Type B pancreatic cell (in vitro differentiated cells): ENCODE measurements around the gene TNS4. TPM values are rescaled to one million over a fixed set of nuclear protein-coding genes. Genes with fewer than 3 reads are reported as not detected.
A peak's percentile ranks its signal among the peaks of the same experiment; 100 is the strongest.

ENCODE experiments used
- DNase-seq: peaks from one replicate; pipeline ENCODE4 v3.0.0; 2021; ENCODE audit warnings: mixed read lengths; ENCODE audit not compliant: unreplicated experiment; ENCODE audit errors: extremely low spot score
- H3K27ac Mint-ChIP-seq: 2 replicates; pipeline ENCODE4 v1.8.0; 2021; ENCODE audit warnings: mild to moderate bottlenecking, mixed read lengths
- H3K27me3 Mint-ChIP-seq: 2 replicates; pipeline ENCODE4 v1.8.0; 2021; ENCODE audit warnings: mixed read lengths
- H3K36me3 Mint-ChIP-seq: 2 replicates; pipeline ENCODE4 v1.8.0; 2021; ENCODE audit warnings: mixed read lengths
- H3K4me1 Mint-ChIP-seq: one replicate; pipeline ENCODE4 v1.8.0; 2021; ENCODE audit warnings: mixed read lengths; ENCODE audit not compliant: unreplicated experiment
- H3K4me3 Mint-ChIP-seq: 2 replicates; pipeline ENCODE4 v1.8.0; 2021; ENCODE audit warnings: mild to moderate bottlenecking, mixed read lengths
- H3K9me3 Mint-ChIP-seq: 2 replicates; pipeline ENCODE4 v1.8.0; 2021; ENCODE audit warnings: mixed read lengths
- total RNA-seq: library from RNA; stranded (reverse); gene quantifications from 2 replicates; pipeline ENCODE4 v1.2.1, GENCODE V29; 2021; ENCODE audit warnings: low replicate concordance
- TF ChIP-seq, protein P1 (sequence below): fragments of 200-600 bp; sonication (generic); conservative IDR thresholded peaks from 2 replicates; pipeline ENCODE4 v1.5.0; 2021; ENCODE audit warnings: antibody characterized with exemption, mild to moderate bottlenecking

TNS4 gene
- total RNA-seq, 1 donor from 2014 or later = 2.3 TPM

DNA sequence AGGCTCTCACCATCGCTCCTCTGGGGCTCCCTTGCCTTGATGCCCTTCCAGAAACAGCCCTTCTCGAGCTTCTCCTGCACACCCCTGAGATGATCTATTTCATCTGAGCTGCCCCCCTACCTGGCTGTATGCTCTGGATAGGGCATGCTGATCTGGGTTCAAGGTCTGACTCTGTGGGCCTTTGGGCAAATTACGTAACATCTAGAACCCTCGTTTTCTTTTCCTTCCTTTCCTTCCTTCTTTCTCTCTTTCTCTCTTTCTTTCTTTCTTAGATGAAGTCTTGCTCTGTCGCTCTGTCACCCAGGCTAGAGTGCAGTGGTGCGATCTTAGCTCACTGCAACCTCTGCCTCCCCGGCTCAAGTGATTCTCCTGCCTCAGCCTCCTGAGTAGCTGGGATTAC lies 20.3 kb downstream of the TNS4 start:
- DNase-seq = no peak
- peaks cover 17% of the 10 kb centered on the region for H3K4me1 Mint-ChIP-seq

GRCh38 chr17:40480501-40481003 lies 20.9 kb downstream of the TNS4 start:
- Mint-ChIP-seq H3K4me1 (peaks cover 12% of the 10 kb centered on the region), H3K4me3 (no peak overlapping the region), H3K27me3 (no peaks in the 10 kb centered on the region), H3K27ac (peak overlapping the region; percentile 39), H3K36me3 (no peaks in the 10 kb centered on the region), H3K9me3 (no peaks in the 10 kb centered on the region)
- TF ChIP-seq, protein P1, sequence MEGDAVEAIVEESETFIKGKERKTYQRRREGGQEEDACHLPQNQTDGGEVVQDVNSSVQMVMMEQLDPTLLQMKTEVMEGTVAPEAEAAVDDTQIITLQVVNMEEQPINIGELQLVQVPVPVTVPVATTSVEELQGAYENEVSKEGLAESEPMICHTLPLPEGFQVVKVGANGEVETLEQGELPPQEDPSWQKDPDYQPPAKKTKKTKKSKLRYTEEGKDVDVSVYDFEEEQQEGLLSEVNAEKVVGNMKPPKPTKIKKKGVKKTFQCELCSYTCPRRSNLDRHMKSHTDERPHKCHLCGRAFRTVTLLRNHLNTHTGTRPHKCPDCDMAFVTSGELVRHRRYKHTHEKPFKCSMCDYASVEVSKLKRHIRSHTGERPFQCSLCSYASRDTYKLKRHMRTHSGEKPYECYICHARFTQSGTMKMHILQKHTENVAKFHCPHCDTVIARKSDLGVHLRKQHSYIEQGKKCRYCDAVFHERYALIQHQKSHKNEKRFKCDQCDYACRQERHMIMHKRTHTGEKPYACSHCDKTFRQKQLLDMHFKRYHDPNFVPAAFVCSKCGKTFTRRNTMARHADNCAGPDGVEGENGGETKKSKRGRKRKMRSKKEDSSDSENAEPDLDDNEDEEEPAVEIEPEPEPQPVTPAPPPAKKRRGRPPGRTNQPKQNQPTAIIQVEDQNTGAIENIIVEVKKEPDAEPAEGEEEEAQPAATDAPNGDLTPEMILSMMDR = no peak
- DNase-seq = no peak

More for the DNA sequence above, 20.3 kb downstream of the TNS4 start:
- TF ChIP-seq, protein P1 = no peak
- no peaks in the 10 kb centered on the region for H3K9me3 Mint-ChIP-seq
- H3K27me3 Mint-ChIP-seq = peaks cover 1% of the 10 kb centered on the region
- no peaks in the 10 kb centered on the region for H3K36me3 Mint-ChIP-seq
- peak overlapping the region; percentile 39 for H3K27ac Mint-ChIP-seq
- peak overlapping the region; percentile 32 for H3K4me3 Mint-ChIP-seq

GRCh38 chr17:40479754-40480480 lies 21.5 kb downstream of the TNS4 start:
- Mint-ChIP-seq H3K4me1 (peaks cover 11% of the 10 kb centered on the region), H3K27me3 (no peaks in the 10 kb centered on the region), H3K9me3 (no peaks in the 10 kb centered on the region), H3K27ac (no peak overlapping the region), H3K36me3 (no peaks in the 10 kb centered on the region), H3K4me3 (no peak overlapping the region)
- DNase-seq = no peak
- TF ChIP-seq, protein P1 = no peak

DNA sequence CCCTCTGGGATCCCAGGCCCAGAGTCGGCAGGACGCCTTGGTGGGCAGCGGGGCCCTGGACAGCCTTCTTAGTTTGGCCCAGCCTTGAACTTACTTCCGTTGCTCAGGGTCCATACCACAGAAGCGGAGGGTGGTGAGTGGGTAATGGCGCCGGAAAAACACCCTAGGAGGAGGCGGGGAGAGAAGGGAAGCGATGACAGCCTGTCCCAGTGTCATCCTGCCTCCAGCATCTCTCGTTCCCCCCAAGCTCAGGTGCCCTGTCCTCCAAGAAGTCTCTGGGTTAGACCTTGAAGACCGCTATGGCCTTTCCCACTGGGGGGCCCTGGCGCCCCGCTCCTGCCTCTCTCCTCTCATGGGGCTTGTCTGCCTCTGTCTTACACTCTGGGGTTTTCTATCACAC lies 22.9 kb downstream of the TNS4 start:
- DNase-seq = no peak
- H3K4me1 Mint-ChIP-seq = peaks cover 10% of the 10 kb centered on the region
- H3K4me3 Mint-ChIP-seq = no peak overlapping the region
- no peaks in the 10 kb centered on the region for H3K9me3 Mint-ChIP-seq
- no peaks in the 10 kb centered on the region for H3K36me3 Mint-ChIP-seq
- no peaks in the 10 kb centered on the region for H3K27me3 Mint-ChIP-seq
- no peak overlapping the region for H3K27ac Mint-ChIP-seq
- TF ChIP-seq, protein P1 = no peak

DNA sequence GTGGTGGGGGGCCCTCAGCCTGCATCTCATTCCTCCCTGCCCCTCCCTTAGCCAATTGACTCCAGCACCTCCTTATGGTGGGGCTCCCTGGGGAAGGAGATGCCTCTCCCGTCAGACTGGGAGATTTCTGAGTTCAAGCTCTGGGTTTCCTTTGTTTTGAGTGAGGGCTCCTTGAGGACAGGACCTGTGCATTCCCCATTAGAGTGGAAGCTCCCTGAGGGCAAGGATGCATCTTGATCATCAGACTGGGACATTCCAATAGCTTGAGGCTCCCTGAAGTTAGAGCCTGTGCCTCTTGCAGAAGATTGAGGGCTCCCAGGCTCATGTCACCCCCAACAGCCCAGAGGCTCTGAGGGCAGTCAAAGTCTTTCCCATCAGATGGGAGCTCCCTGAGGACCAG lies 23.6 kb downstream of the TNS4 start:
- H3K27me3 Mint-ChIP-seq = no peaks in the 10 kb centered on the region
- peaks cover 9% of the 10 kb centered on the region for H3K4me1 Mint-ChIP-seq
- peaks cover 7% of the 10 kb centered on the region for H3K9me3 Mint-ChIP-seq
- no peak for DNase-seq
- no peak overlapping the region for H3K4me3 Mint-ChIP-seq
- TF ChIP-seq, protein P1 = no peak
- H3K36me3 Mint-ChIP-seq = no peaks in the 10 kb centered on the region
- H3K27ac Mint-ChIP-seq = no peak overlapping the region
